Posterior vena cava (tissue), 2 donors: ENCODE results near the gene HYAL4. TPM values are rescaled to one million over a fixed set of nuclear protein-coding genes. Genes with fewer than 3 reads are reported as not detected.
"Not testable (repeated sequence)": the region's sequence is repeated elsewhere in the genome, so short reads cannot be mapped to it uniquely, and the experiment has no call there.

Source experiments
- DNase-seq: peaks from one replicate; pipeline ENCODE4 v3.0.0-alpha.2; 2020; ENCODE audit warnings: low spot score
- intact Hi-C, 2 donors: fragments of 100-400 bp; cut with DNase I; formaldehyde crosslinking; loops; one replicate each; pipeline versions ENCODE4 v1.14.1 to v1.14.2; 2022 to 2023
- total RNA-seq, 2 donors: library from RNA; stranded (reverse); fragmentation: NEBNext Ultra II Directional; extraction: Animal tissue kit (Norgen Biotek cat#: 25700); gene quantifications; one replicate each; pipeline ENCODE4 v1.2.1, GENCODE V29; 2021
- donor health status: DM: yes; HTN: yes; CAD: no.
- donor health status: DM: yes; HTN: yes; CAD: no.

HYAL4 gene
- total RNA-seq, 2 donors from 2014 or later = not detected

DNA sequence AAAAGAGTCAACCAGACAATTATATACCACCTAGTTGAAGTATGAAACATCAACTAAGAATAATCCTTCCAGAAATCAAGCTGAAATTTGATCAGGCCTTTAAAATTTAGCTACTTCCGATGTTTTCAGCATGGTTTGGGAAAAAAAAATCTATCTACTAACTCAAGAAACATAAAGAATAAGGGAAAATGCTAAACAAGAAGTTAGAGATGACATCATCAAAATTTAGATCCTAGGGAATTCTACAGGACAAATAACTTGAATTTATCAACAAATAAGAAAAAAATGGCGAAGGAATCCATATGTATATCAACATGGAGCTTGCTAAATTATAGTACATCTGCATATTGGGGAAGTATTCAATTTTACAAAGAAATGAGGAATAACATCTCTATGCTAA, 36.3 kb downstream of the HYAL4 start:
- DNase-seq = no peak
- intact Hi-C loops = no loop called here

DNA sequence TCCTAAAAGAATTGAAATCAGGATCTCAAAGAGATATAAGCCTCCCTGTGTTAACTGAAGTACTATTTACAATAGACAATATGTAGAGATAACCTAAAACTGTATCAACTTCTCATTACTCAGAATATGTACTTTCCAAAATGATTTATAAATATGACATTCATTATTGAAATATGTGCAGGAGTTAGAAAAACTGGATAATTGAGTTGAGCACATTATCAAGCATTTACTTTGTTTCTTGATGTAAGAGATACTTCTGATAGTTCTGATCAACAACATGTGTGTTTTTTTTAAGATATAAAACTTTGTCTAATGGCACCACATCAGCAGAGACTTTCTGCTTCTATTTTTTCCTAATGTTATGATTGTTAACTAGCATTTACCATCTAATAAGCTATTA, 38.2 kb downstream of the HYAL4 start:
- no peak for DNase-seq
- intact Hi-C loops = no loop called here

DNA sequence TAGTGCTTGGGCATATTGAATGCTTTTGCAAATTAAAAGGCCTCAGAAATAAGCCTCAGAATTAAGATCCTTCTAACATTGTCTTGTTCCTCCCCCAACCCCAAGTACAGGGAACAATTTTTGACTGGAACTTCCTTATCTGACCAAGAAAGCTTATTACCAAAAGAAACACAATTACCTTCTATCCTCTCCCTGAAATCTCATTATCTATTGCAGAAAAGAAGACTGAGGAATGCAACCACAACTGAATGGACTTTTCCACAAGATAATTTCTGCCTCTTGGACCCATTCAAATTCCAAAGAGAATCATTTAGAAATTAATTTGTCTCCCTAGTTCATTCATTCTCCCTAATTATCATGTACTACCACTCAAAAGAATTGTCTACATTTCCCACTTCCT, 43.2 kb downstream of the HYAL4 start:
- no peak for DNase-seq
- intact Hi-C loops = no loop called here

DNA sequence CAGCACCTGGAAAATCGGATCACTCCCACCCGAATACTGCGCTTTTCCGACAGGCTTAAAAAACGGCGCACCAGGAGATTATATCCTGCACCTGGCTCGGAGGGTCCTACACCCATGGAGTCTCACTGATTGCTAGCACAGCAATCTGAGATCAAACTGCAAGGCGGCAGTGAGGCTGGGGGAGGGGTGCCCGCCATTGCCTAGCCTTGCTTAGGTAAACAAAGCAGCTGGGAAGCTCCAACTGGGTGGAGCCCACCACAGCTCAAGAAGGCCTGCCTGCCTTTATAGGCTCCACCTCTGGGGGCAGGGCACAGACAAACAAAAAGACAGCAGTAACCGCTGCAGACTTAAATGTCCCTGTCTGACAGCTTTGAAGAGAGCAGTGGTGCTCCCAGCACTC, 49.8 kb downstream of the HYAL4 start:
- DNase-seq, intact Hi-C loops: not testable (repeated sequence)

DNA sequence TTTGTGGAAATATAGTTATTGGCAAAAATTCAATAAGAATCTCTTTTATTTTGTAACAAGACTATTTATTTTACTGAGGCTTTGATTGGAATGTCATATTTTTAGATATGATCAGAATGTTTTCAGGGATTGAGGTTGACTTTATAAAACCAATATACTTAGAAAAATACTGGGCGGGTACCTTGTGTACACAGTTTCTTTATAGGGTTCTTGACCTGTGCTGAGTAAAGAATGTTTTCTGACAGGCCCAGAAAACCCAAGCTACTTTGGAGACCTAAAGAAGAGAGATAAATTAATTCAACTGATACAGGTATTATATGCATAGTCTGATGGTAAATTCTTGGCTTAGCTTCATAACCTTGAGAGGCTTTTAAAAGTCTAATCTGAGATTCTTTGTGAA, 56.1 kb downstream of the HYAL4 start:
- intact Hi-C loops = no loop called here
- DNase-seq = no peak

DNA sequence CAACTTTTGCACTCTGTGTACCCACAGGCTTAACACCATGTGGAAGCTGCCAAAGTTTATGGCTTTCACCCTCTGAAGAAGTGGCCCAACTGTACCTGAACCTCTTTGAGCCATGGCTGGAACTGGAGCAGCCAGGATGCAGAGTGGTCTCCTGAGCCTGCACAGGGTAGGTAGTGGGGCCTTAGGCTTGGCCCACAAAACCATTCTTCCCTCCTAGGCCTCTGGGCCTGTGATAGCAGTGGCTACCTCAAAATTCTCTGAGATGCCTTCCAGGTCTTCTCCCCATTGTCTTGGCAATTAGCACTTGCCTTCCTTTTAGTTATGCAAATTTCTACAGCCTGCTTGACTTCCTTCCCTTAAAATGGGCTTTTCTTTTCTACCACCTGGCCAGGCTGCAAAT, 60.7 kb downstream of the HYAL4 start:
- intact Hi-C loops = no loop called here
- DNase-seq = no peak

DNA sequence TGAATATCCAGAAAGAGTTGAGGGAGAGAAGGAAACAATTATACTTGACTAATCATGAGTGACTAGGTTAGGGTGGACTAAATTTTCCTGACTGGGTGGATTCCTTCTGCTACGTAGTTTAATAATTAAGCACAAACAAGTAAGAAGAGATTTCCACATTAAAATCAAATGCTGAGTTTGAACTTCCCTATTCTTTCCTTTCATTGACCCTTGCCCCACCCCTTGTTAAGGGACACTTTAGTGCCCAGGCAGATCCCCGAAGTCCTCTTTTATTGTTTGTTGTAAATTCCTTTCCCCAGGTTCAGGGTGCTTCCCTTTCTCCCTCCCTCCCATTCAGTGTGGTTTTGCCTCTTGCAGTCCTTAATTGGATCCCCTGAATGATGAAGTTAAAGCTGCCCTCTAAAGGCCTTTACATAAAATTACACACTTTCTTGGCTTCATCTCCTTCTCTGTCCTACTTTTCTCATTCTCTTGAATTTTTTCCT, 71.3 kb downstream of the HYAL4 start:
- intact Hi-C loops = no loop called here
- no peak for DNase-seq

DNA sequence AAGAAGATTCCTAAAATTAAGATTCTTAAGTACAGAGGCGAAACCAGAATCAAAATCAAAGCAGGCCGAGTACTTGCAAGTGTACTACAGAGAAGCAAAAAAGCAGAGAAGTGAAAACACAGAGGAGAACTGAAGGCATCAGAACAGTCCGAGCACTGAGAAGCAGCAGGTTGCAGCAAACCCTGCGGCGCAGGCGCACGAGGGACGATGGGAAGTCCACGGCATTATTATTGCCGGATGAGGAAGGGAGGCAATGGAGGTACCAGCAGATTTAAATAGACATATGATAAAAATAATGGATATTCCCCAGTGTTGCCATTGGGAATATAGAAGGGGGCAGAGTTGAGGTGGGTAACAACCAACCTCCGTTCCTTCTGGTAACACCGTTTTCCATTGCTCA, 72.9 kb downstream of the HYAL4 start:
- DNase-seq = no peak
- intact Hi-C loops = no loop called here

DNA sequence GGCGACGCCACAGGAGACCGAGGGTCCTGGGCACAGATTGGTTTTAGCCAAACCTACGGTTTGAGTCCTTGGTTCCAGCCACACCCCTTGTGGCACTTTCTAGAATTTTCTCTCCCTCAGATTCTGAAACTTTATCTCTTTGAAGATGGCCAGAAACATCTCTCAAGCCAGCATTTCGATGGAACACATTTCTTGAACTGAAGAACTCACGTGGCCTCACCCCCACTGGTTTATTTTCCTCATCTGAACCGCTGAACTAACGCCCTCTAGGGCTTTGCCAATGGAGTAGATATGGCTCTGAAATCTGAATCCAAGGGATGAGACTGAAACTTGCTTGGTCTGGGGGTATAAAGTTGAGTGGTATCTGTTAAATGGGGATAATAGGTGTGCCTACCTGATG, 73.3 kb downstream of the HYAL4 start:
- intact Hi-C loops = no loop called here
- no peak for DNase-seq

DNA sequence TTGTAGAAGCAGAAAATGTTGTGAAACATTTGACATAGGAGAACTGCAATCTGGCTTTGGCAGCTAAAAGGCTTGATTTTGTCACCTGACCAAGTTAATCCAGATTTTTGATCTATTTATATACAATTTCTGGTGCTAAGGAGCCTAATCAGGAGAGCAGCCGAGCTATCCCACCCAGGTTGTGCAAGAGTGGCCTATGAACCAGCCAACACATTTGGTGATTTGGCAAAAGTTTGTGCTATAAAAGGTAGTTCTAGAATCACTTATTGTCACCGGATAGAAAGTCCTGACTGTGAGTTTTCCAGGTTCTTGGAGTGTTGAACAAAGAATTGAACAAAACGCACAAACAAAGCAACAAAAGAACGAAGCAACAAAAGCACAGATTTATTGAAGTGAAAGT, 78.6 kb downstream of the HYAL4 start:
- no peak for DNase-seq
- intact Hi-C loops = no loop called here

DNA sequence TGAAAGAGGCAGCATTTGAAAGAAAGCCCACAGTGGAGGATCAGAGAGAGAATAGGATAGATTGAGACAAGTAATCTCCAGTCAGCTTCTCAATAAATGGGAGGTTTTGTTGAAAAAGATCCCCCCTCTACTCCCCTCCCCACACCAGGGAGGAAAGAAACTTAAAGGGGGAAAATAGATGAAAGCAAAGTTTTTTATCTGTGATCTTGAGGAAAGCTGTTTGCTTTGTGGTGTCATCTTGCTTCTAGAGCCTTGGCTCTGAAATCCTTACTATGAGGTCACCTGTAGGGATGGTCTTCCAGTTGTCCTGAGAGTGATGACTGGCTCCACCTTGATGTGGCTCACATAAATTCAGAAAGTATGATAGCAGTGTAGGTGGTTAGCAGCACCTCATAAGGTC, 80.0 kb downstream of the HYAL4 start, which contains the start of gene SPAM1:
TSS of gene SPAM1 (plus strand) at position 301 of the 400 bp plus-strand sequence. CDS start 28,330 bp downstream, outside the sequence.
- no peak for DNase-seq

More for the DNA sequence above, 80.0 kb downstream of the HYAL4 start, which contains the start of gene SPAM1:
- intact Hi-C loops = no loop called here

Other genes starting within 250 kb of the HYAL4 start
- gene ASB15, start 243.3 kb upstream of the HYAL4 start, total RNA-seq = not detected
- gene LMOD2, start 189.3 kb upstream of the HYAL4 start, total RNA-seq = not detected
- 10 to 100 TPM; 38.1 to 58.1 TPM for gene WASL, start 96.2 kb upstream of the HYAL4 start, total RNA-seq
- gene SPAM1, start 80.1 kb downstream of the HYAL4 start, total RNA-seq = not detected
- under 1 TPM in 1 of 2 donors, not detected in 1; 0.10 TPM for gene TMEM229A, start 187.9 kb downstream of the HYAL4 start, total RNA-seq